GM19351 (cell line): ENCODE measurements around the gene CNRIP1.

Experiments used
- ATAC-seq: cut with Tn5 transposase; IDR thresholded peaks from one replicate; pipeline ENCODE4 v1.9.1; 2021; ENCODE audit warnings: mild to moderate bottlenecking, moderate library complexity; ENCODE audit not compliant: unreplicated experiment

The CNRIP1 gene

DNA sequence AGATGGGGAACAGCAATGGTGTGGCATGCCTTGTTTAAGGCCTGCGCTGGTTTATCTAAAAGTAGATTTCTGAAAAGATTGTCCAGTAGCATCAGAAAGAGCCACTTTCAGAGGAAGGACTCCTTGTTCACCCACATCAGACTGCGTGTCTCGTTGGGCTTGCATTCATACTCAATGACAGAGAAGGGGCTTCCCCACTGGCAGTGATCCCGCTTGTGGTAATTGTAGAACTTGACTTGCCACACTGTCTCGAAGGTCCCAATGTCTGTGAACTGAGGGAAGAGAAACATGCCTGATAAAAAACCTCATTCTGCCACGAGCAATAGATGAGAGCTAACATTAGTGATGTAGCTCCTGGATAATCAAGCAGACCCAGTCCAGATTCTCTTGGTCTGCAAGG is 26.0 kb downstream of the CNRIP1 start:
- ATAC-seq = no peak

DNA sequence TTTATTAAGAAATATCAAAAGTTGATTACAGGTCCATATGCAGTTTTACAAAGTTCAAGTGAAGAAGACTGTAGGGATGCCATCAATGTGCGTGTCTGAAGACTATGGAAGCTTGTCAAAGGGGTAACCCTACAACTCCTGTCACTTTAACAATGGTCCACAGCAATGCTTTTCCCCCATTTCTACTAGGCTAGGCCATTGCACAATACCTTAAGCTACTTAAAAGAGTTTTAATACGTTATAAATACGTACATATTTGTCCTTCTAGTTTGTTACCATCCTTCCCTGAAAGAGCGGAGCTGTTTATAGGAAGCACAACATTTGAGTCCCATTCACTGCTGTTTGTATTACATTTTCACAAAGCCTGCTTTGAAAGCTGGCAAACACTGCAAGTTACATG is 26.7 kb downstream of the CNRIP1 start:
- no peak for ATAC-seq

DNA sequence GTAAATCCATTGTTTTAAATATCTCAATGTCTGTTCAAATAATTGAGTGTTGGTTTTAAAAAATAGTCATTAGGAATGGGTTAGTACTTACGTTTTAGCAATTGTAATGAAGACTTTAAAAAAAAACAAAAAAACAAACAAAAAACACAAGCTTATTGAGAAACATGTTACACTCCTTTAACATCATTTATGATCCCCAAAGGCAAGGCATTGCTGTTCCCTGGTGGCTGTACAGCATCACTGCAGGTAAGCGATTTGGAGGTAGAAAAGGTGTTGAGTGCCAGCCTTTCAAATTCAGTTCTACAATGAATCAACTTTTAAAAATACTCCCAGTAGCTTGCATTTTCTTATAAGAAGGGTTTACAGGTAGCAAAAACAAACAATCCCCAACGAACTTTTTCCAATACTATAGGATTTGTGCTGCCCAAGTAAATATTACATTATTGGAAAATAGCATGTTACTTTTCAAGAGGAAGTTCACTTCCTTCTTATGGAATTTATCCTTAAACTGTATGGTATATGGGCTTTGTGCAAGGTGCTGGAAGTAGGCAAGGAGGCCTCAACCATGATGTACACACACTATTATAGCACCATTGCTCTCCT is 27.5 kb downstream of the CNRIP1 start:
- ATAC-seq = peak; percentile 71

DNA sequence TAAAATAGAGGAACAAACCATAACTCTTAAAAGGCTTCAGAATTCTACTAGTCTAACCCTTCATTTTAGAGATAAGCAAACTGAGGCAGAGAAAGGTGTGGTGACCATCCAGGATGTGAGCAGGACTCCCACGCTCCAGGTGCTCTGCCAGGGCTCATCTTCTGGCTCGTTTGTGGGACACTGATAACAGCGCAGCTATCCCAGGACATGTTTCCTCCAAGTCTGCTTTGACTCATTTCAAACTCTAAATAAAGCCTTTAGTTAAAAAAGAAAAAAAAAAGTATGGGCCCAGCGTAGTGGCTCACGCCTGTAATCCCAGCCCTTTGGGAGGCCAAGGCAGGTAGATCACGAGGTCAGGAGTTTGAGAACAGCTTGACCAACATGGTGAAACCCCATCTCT is 28.4 kb downstream of the CNRIP1 start:
- no peak for ATAC-seq

DNA sequence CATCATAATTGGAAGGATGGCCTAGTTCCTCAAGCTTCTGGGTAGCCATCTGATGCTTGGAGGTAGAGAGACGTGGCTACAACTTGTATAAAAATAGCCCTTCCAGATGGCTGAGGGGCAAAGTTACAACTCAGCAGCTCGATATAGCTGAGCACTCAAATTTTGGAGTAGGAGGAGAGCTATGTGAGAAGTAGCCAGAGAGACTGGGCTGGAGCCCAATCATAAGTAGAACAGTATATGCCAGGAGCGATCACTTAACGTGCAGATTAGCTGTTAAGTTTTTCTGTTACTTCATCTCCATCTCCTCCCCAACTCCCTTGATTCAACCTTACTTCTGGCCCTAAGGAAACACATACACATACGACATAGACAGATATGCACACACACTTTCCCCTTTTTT is 28.8 kb downstream of the CNRIP1 start:
- ATAC-seq = no peak

DNA sequence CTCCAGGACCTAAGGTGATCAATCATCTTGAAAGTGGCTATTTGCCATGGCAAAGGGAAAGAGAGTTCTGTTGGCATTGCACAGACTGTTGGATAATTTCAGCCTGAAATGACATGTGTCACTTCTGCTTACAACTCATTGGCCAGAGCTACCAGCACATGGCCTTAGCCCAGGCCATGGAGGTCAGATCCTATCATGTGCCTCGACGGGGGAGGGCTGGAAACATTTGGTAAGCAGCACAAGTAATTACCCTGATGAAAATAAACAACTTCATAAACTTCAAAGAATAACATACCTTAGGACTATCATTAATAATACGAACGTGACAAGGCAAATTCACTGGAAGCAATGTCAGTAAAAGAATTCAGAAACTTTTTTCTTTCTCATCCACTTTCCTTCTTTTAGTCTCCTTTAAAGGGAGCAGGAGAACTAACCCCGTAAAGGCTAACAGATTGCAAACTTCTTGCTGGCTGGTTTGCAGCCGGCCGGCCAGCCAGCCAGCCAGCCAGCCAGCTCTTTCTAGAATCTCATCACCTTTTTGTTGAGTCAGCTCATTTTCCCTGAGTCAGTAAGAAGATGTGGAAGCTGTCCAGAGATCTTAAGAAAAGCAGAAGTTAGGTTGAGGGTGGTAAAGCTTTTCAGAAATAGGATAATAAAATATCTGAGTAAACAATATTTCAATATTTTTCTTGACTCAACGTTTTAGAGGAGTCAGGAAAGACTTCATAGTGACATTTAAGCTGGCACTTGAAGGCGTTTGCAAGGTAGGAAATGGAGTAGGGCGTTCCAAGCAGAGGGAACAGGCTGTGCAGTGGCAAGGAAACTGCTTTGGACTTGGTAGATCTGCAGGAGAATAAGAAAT is 31.9 kb downstream of the CNRIP1 start:
- ATAC-seq = no peak

DNA sequence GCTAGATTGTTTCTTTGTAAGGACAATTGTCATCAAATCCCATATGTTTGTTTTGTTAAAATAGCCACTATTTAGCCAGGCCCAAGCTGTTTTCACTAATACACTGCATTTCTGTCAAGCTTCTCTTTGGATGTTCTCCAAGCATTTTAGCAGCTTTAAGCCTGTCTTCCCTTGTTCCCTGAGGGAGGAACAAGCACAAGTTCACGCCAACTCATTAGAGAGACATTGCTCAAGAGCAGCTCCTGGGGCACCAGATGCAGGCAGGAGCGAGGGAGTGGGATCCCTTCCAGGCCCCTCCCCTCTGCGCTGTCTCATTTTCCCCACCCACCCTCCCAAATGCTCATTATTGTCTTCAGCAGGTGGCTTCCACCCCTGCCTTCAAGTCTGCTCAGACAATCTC is 34.9 kb downstream of the CNRIP1 start:
- ATAC-seq = no peak

DNA sequence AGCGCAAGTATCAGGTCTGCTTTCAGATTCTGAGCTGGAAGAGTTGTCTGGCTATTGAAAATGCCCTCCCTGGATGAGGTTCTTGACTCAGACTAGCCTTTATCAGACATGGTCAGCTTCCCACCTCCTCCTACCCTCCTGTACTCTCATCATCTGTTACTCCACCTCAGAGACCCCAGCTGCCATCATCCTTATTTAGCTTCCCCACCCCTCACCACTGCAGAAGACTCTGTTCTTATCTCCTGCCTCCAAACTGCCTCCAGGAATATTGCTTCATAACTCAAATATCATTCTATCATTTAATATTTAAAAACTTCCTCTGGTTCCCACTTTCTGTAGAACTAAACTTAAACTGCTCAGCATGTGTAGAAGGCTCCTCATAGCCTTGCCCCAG is 36.3 kb downstream of the CNRIP1 start:
- ATAC-seq = no peak

DNA sequence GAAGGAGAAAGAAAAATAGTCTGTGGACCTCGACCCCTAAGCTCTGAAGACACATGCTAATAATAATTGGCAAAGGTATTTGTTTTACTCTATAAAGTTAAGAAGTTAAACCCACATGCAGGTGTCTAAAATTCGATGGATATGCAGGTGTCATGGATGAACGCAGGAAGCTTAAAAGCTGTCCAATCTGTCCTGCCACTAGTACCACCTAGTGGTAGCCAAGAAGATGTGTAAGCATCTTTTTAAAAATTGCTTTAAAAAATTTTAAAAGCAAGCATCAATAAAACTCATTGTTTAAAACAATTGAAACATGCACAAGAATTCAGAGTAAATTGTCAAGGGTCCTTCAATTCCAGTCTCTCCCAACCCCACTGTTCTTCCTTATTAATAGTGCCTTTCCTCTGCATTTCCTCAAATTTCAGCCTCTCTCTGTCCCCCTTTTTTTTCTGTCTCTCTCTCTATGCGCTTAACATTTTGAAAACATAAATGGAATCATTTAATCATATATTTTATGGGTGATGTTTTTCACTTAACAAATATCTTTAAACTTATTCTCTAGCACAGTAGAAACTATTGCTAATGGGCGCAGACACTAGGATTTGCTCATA is 36.8 kb downstream of the CNRIP1 start:
- peak; percentile 73 for ATAC-seq

DNA sequence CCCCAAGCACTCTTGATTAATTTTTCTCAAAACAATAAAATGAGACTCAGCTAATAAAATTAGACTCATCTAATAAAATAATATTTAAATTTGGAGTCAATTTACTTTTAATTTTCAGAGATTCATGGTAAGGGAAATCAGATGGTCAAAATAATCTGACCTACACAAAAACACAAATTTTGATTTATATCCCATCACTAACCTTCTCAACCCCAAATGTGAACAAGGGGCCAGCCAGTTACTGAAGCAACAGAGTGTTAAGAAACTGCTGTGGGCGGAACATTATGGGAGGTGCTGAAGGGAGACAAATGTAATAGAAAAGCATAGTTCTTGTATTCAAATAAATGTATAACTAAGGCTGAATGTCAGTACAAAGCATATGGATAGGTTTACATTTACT is 39.0 kb downstream of the CNRIP1 start:
- no peak for ATAC-seq

DNA sequence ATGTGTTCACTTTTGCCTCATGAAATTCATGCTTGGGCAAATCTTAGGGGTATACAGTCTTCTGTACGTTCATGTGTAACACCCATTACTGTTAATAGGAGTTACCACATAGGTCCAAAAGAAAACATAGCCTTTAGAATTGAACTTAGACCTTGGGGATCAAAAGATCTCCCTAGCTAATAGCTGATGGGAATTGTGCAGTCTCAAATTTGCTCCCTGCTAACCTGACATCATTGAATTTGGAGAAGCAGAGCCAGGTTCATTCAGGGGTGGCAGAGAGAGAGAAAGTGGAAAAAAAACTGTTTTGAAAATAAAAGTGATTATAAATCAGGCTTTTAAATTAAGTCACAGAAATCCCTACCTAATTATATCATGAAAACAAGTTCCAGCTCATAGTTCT is 39.4 kb downstream of the CNRIP1 start:
- ATAC-seq = no peak

DNA sequence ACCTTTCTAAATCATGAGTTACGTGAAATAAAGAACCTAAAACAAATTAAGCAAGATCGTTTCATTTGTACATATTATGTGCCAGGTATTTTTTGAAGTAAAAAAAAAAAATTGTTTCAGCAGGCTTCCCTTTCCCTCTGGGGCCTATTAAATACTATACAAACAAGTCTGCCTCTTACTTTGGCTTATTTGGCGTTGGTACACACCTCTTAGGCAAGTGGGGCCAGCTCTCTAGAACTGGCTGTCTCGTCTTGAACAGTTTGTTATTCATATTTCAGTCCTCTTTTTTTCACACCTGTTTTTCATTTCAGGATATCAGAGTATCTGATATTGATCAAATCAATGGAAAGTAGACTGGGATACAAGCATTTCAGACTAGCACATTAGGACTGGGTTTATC is 40.1 kb downstream of the CNRIP1 start:
- no peak for ATAC-seq

DNA sequence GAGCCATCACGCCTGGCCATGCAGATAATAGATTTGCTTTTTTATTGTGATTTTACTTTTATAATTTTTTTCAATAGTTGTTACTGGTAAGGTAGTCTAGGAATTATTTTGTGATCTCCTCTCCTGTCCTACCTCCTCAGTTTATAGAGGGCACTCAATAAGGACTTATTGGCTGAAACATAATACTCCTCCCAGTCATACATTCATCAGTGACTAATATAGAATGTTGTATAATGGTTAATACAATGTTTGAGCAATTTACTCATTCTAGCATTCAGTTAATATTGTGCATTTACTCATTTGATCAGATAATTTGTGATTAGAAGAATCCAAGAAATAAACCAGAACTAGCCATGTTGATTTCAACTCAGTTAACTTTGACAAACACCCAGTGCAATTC is 41.6 kb downstream of the CNRIP1 start:
- no peak for ATAC-seq

DNA sequence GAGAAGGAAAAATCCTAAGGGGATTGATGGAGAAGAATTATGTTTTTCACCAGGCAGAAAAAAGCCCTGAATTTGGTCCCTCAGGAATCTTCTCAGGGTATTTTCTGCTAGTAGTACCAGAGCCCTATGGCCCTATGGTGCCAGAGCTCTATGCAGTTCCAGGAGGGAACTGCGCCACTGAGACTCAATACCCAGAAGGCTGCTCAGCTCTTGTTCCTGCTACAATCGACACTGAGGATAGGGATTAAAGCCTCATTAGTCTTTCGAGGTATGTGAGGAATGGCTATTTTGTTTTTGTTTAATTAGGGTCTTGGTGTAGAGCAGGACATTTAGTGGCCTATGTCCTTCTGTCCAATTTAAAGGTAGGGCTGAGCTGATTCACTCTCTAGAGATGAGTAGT is 45.7 kb downstream of the CNRIP1 start:
- ATAC-seq = no peak

DNA sequence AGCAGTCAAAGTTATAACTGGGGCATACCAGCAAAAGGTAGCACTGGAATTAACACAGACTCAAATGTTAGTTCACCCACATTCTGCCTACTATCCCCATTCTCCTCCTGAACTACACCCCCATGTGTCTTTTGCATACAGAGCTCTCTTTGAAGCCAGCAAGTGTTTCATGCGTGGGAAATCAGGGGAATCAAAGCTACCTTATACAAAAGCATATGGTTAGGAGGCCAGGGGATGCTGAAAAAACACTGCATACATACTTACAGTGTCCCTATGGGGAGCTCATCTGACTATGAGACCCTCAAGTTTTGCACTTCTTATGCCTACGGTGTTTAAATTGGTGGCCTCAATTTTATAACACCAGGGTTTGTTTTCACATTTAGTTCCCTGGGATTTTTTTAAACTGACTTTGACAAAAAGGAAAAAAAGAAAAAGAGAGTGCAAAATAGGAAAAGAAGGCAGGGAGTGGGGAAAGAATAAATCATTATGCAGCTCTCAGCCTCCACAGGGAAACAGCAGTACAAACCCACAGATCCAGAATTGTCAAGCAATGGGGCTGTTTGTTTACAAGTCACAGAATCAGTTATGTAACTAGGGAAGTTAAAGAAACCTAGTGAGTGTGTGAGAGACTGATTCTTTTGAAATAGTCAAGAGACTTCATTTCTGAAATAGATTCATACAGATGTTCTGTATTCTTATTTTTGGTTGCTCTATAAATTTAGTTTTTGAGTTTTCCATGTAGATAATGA is 47.3 kb downstream of the CNRIP1 start:
- no peak for ATAC-seq

DNA sequence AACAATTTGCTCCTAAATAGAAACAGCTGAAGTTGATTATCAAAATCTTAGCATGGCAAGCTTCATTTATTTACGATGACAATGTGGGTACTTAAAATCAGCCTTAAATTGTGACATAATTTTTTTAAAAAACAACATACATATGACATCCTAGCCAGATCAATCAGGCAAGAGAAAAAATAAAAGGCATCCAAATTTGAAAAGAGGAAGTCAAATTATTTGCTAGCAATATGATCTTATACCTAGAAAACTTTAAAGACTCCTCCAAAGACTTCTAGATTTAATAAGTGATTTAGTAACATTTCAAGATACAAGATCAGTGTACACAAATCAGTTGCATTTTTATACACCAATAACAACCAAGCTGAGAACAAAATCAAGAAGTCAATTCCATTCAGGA is 53.1 kb downstream of the CNRIP1 start:
- ATAC-seq = no peak

DNA sequence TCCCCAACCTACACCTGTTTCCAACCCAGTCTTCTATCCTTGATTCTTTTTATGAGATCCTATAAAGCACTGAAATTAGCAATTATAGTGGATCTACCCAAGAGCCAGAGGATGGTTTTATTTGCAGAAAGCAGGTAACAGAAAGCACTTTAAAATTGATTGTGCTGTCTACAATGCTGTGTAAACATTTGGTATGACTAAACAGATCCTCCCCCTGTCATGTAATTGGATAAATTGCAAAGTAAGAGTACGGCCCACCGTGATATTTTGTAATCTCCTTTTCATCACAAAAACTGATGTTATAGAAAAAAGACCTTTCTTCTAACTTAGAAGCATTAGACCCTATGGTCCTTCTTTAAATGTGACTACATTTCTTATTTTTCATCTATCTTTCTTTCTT is 56.1 kb downstream of the CNRIP1 start:
- no peak for ATAC-seq

DNA sequence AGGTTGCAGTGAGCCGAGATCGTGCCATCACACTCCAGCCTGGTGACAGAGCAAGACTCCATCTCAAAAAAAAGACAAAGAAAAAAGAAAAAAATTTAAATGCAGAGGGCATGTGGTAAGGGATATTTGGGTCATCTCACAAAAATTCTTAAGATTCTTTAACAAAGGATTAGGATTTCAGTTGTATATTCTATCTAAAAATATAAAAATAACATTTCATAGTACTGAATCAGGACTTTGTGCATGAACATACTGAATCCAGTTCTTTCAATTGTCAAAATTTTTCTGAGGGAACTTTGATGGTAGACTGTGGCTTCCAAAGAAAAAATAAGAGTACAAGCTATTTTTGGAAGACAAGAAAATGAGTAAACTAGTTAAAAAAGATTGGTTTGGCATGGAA is 60.9 kb downstream of the CNRIP1 start:
- no peak for ATAC-seq

DNA sequence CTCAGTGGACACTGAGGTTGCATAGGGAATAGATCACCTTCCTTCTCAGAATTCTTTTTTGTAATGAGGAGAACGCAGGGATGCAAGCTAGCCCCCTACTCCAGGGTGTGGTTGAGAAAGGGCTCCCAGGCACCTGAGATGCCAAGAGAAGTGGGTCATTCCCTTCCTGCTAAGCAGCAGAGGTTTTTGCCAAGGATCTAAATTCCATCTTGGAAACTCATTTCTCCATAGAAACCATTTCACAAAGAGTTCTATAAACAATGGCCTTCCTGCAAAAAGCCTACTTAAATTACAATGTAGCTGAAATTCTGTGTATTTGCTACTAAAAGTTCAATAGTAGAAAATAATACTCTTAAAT is 63.7 kb downstream of the CNRIP1 start:
- ATAC-seq = no peak

DNA sequence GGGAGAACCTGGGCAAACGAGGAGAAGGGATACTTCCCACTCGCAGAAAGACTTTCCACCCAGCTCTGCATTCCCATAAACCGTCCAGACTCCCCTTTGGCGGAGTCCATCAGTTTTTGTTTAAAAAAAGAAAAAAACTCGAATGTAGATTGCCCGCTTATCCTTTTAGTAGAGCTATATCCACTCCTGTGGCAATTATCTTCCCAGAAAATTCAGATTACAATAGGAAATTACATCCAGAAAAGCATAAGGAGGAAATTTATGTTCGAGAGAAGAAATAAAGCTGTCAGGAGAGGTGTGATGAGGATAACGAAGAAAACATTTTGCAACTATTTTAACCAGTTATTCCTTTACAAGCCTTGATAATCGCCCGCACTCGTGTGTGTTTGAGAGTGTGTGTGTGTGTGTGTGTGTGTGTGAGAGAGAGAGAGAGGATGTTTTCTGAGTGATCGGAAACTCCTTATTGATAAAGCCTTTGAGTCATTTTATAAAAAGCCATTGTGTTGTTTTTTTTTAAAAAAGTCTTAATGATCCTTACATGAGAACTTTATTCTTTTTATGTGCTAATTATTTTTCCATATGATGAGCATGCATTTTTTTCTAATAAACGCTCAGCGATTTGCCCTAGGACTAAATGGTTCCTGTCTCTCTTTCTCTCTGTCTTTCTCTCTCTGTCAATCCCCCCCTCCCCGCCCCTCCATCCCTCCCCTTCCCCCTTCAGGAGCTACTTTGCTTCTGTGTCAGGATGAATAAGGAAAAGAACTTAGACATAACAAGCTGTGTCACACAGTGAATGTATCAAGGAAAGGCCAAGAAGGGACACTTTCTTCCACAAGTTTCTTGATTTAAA is 66.3 kb downstream of the CNRIP1 start:
- no peak for ATAC-seq
